ENCODE measurements around the gene PPP4R1.

Gene PPP4R1

GRCh38 chr18:9539283-9539682, 75.1 kb downstream of the PPP4R1 start:
- DNase-seq = no peak

GRCh38 chr18:9537677-9538076, 76.7 kb downstream of the PPP4R1 start:
- no peak for DNase-seq

- DNase-seq = no peak
Observed at GRCh38 chr18:9536354-9537152, 77.8 kb downstream of the PPP4R1 start.

GRCh38 chr18:9535430-9535991, 78.8 kb downstream of the PPP4R1 start:
- no peak for DNase-seq

GRCh38 chr18:9534844-9535243, 79.5 kb downstream of the PPP4R1 start:
- no peak for DNase-seq

GRCh38 chr18:9531791-9532410, 82.5 kb downstream of the PPP4R1 start:
- DNase-seq = no peak

- no peak for DNase-seq
Observed at GRCh38 chr18:9530226-9531009, 83.9 kb downstream of the PPP4R1 start.

GRCh38 chr18:9526458-9526857, 87.9 kb downstream of the PPP4R1 start:
- DNase-seq = no peak

GRCh38 chr18:9522952-9523351, 91.4 kb downstream of the PPP4R1 start:
- no peak for DNase-seq

- DNase-seq = no peak
Observed at GRCh38 chr18:9521770-9522169, 92.6 kb downstream of the PPP4R1 start.

- no peak for DNase-seq
Observed at GRCh38 chr18:9520666-9521065, 93.7 kb downstream of the PPP4R1 start.

- no peak for DNase-seq
Observed at GRCh38 chr18:9519399-9519798, 95.0 kb downstream of the PPP4R1 start.

GRCh38 chr18:9517869-9518268, 96.5 kb downstream of the PPP4R1 start:
- no peak for DNase-seq

- no peak for DNase-seq
Observed at GRCh38 chr18:9516437-9517064, 97.8 kb downstream of the PPP4R1 start.

GRCh38 chr18:9513971-9514512, 100.3 kb downstream of the PPP4R1 start:
- DNase-seq = no peak

GRCh38 chr18:9508446-9509025, 105.8 kb downstream of the PPP4R1 start:
- no peak for DNase-seq

- DNase-seq = no peak
Observed at GRCh38 chr18:9507565-9508088, 106.7 kb downstream of the PPP4R1 start.

GRCh38 chr18:9506046-9506792, 108.1 kb downstream of the PPP4R1 start:
- DNase-seq = no peak

Measured in NK-92 treated with Interleukin-12 subunit alpha and Interleukin-12 subunit beta, amount 100 ng/mL, for 24 hours (cell line).